GM04504 (cell line): ENCODE measurements around the gene DMAC2L.
"Not testable (repeated sequence)": the region's sequence is repeated elsewhere in the genome, so short reads cannot be mapped to it uniquely, and the experiment has no call there.

Experiments used
- DNase-seq: peaks from one replicate; pipeline ENCODE4 v3.0.0-alpha.2; 2012; ENCODE audit warnings: low read depth

The DMAC2L gene

GRCh38 chr14:50311972-50312733 is at the start of gene DMAC2L, which contains the start of gene L2HGDH:
TSS of gene DMAC2L (plus strand) at chr14:50312324. CDS start at chr14:50321488, 9,164 bp downstream.
TSS of gene L2HGDH (minus strand) at chr14:50312229. CDS start at chr14:50312150, 79 bp downstream.
- DNase-seq, result peak; percentile 78

GRCh38 chr14:50262865-50263264 is 49.3 kb upstream of the DMAC2L start:
- DNase-seq, result no peak

GRCh38 chr14:50263321-50263720 is 48.8 kb upstream of the DMAC2L start:
- no peak for DNase-seq

GRCh38 chr14:50265029-50265428 is 47.1 kb upstream of the DMAC2L start:
- DNase-seq, result no peak

- no peak for DNase-seq
Measured at GRCh38 chr14:50270932-50271331, 41.2 kb upstream of the DMAC2L start.

- no peak for DNase-seq
Measured at GRCh38 chr14:50272498-50272897, 39.6 kb upstream of the DMAC2L start.

GRCh38 chr14:50285861-50286260 is 26.3 kb upstream of the DMAC2L start:
- DNase-seq, result no peak

GRCh38 chr14:50288146-50288545 is 24.0 kb upstream of the DMAC2L start:
- DNase-seq, result no peak

- no peak for DNase-seq
Measured at GRCh38 chr14:50290306-50290705, 21.8 kb upstream of the DMAC2L start.

GRCh38 chr14:50299585-50299984 is 12.5 kb upstream of the DMAC2L start:
- DNase-seq, result no peak

GRCh38 chr14:50301914-50302313 is 10.2 kb upstream of the DMAC2L start:
- no peak for DNase-seq

GRCh38 chr14:50303744-50304471 is 8.2 kb upstream of the DMAC2L start:
- DNase-seq, result no peak

- no peak for DNase-seq
Measured at GRCh38 chr14:50308363-50308915, 3.7 kb upstream of the DMAC2L start.

- no peak for DNase-seq
Measured at GRCh38 chr14:50310445-50310844, 1.7 kb upstream of the DMAC2L start.

GRCh38 chr14:50311337-50311971 is 670 bp upstream of the DMAC2L start:
- no peak for DNase-seq

GRCh38 chr14:50312734-50313054 is 570 bp downstream of the DMAC2L start:
- DNase-seq, result no peak

GRCh38 chr14:50314098-50314497 is 2.0 kb downstream of the DMAC2L start:
- DNase-seq, result not testable (repeated sequence)

- no peak for DNase-seq
Measured at GRCh38 chr14:50318031-50318626, 6.0 kb downstream of the DMAC2L start.

GRCh38 chr14:50319293-50319692 is 7.2 kb downstream of the DMAC2L start:
- no peak for DNase-seq

GRCh38 chr14:50319721-50320120 is 7.6 kb downstream of the DMAC2L start:
- no peak for DNase-seq

GRCh38 chr14:50320283-50320682 is 8.2 kb downstream of the DMAC2L start:
- no peak for DNase-seq

- peak; percentile 83 for DNase-seq
Measured at GRCh38 chr14:50321009-50321660, 9.0 kb downstream of the DMAC2L start.
